Measurements from ENCODE around the gene UGT1A7.

The UGT1A7 gene

DNA sequence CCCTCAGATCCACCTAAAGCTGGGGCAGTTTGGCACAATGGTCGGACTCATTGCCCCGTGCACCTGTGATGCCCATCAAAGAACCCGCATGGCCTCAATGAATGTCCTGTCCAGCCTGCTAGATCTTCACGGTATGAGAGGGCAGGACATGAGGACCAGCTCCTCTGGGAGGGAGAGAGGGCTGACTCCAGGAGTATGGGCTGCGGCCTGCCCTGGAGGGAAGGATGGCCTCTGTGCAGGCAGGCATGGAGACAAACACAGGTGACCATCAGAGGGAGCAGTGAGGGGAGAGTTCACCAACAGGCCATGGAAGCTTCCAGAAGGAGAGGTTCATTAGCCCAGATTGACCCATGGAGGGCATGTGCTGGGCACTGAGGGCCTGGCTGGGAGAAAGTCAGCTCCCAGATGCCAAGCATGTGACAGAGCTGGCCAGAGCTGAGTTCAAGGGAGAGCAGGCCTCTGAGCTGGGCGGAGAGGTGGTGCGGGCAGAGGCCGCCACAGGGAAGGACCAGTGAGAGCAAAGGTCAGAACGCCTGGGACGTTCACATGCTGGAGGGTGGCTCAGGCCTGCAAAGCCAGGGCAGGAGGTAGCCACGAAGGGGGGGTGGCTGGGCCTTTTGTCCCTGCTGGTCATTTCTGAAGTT, 136.4 kb downstream of the UGT1A7 start:
- DNase-seq (ENCODE audit: low read depth), result no peak

DNA sequence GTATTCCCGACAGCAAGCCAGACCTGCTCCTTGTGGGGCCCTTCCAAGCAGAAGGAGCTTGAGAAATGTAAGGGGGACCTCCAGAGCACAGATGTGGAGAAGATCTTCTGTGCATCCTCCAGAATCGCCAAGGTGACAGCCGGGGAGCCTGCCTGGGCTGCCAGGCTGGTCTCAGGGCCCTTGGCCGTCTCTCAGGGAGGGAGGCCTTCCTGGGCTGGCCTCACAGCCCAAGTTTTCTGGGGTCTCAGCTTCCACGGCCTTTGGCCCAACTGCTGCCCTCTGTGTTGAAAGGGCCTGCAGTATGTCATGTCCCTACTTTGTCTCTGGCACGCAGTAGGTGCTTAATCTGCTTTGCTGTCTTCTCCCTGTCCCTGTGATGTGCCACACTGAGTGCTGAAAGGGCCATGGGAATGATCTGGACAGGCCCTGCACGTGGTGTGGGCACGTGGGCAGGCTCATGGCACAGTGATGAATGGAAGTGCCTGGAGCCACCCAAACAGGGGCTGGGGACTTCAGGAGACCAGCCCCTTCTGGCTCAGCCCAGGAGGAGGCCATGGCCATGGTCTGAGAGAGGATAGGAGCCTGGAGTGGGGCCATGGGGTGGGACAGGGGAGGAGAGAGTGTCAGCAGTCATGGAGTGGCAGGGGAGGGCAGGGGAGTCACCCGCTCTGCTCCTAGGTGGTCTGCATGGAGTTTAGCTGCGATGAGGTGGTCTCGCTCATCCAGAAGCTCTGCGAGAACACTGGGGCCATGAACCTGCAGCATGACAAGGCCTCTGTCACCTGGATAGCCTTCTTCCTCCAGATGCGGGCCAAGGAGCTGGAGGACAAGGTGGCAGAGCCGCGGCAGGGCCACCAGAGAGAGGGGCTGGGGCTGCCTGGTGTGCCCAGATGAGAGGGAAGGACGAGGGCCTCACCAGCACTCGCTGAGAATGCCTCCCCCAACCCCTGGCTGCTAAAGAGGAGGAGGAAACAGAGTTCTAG, 137.2 kb downstream of the UGT1A7 start:
- DNase-seq (ENCODE audit: low read depth), result no peak

- no peak for DNase-seq (ENCODE audit: low read depth)
Measured at GRCh38 chr2:233819884-233820773, 138.4 kb downstream of the UGT1A7 start.

GRCh38 chr2:233820774-233821105, 139.0 kb downstream of the UGT1A7 start:
- DNase-seq (ENCODE audit: low read depth), result no peak

- DNase-seq (ENCODE audit: low read depth), result no peak
Measured at GRCh38 chr2:233821196-233821595, 139.5 kb downstream of the UGT1A7 start.

DNA sequence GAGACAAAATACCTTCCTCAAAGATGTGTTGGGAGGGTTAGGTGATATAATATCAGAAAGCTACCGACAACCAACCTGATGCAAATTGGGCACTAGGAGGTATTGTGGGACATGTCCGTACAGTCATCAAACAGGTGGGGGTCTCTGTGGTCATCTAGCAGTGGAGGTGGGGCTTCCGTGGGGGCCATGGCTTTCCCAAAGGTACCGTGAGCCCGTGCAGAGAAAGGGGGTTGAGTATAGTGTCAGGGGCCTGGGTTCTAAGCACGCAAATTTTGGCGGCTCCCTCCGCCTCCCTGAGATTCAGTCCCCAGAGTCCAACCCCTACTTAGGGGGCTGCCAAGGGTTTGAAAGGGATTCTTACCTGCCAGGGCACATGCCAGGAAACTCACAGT, 140.0 kb downstream of the UGT1A7 start:
- no peak for DNase-seq (ENCODE audit: low read depth)

DNA sequence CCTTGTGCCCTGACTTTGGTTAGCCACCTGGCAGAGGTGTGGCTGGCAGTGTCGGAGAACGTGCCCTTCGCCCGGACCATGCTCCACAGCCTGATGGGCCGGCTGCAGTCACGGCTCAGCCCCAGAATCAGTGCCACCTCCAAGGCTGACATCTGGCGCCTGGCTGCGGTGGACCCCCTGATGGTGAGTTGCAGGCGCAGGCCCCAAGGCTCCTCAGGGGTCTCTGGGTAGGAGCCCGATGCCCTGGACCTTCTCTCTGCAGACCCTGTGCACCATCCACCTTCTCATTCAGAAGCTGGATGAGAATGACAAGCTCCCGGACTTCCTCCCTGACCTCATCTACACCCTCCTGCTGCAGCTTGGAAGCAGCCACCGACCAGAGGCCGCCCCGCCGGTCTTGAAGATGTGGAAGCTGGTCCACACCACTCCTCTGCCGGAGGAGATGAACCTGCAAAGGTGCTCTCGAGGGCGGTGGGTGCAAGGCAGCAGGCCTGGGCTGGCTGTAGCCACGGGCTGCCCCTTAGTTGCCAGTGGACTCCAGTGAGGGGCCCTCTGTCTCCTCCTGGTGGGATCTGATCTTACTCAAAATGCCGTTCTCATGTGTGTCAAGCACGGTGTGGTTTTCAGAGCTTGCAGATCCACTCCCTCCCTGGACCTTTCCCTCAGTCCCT, 140.5 kb downstream of the UGT1A7 start:
- no peak for DNase-seq (ENCODE audit: low read depth)
